WTC11 (cell line): ENCODE results near the gene ZNF672. TPM values are rescaled to one million over a fixed set of nuclear protein-coding genes. Genes with fewer than 3 reads are reported as not detected.

Experiments
- ATAC-seq: fragments of 200-7000 bp; cut with Tn5 transposase; 2 replicates; pipeline ENCODE4 v1.10.0; 2021; ENCODE audit warnings: mild to moderate bottlenecking, moderate library complexity
- CTCF ChIA-PET: fragments of 300-600 bp; sonication (Branson Sonifier 250); formaldehyde crosslinking; loops from one replicate; lab custom pipeline; 2021; ENCODE audit warnings: antibody characterized with exemption; lab: Charles Lee
- POLR2A ChIA-PET: fragments of 350-600 bp; sonication (Branson Sonifier 250); formaldehyde crosslinking; loops from one replicate; lab custom pipeline; 2021; ENCODE audit warnings: antibody characterized with exemption; lab: Charles Lee
- DNase-seq: peaks from one replicate; pipeline ENCODE4 v3.0.0; 2021; ENCODE audit warnings: low spot score
- H3K27ac Mint-ChIP-seq: 2 replicates; pipeline ENCODE4 v1.8.0; 2021; ENCODE audit warnings: mixed read lengths
- H3K27me3 Mint-ChIP-seq: 2 replicates; pipeline ENCODE4 v1.8.0; 2021; ENCODE audit warnings: low read depth, mild to moderate bottlenecking, moderate library complexity, mixed read lengths
- H3K36me3 Mint-ChIP-seq: 2 replicates; pipeline ENCODE4 v1.8.0; 2021; ENCODE audit warnings: mixed read lengths
- H3K4me1 Mint-ChIP-seq: 2 replicates; pipeline ENCODE4 v1.8.0; 2022; ENCODE audit warnings: mixed read lengths
- H3K4me3 Mint-ChIP-seq: 2 replicates; pipeline ENCODE4 v1.8.0; 2021; ENCODE audit warnings: mild to moderate bottlenecking, moderate library complexity, mixed read lengths
- H3K9me3 Mint-ChIP-seq: 2 replicates; pipeline ENCODE4 v1.8.0; 2021; ENCODE audit warnings: mixed read lengths
- ATF2 ChIP-seq: sonication (generic); formaldehyde crosslinking; IDR thresholded peaks from 2 replicates; pipeline ENCODE4 v1.8.1; 2022; ENCODE audit warnings: low read depth, missing genetic modification reagents, borderline replicate concordance
- CREM ChIP-seq: sonication (generic); formaldehyde crosslinking; IDR thresholded peaks from 2 replicates; pipeline ENCODE4 v1.8.1; 2022; ENCODE audit warnings: mild to moderate bottlenecking, missing genetic modification reagents, moderate library complexity
- ERG ChIP-seq: fragments of 250-450 bp; sonication (Bioruptor Pico); IDR thresholded peaks from 2 replicates; pipeline ENCODE4 v1.8.0; 2021; ENCODE audit warnings: mild to moderate bottlenecking
- JAZF1 ChIP-seq: fragments of 250-450 bp; sonication (Bioruptor Pico); IDR thresholded peaks from 2 replicates; pipeline ENCODE4 v1.9.0; 2021; ENCODE audit warnings: moderate library complexity, mild to moderate bottlenecking, inconsistent platforms
- NFYB ChIP-seq: sonication (generic); formaldehyde crosslinking; conservative IDR thresholded peaks from 2 replicates; pipeline ENCODE4 v1.8.0; 2022; ENCODE audit warnings: low read depth, missing genetic modification reagents
- NR1H2 ChIP-seq: sonication (generic); formaldehyde crosslinking; IDR thresholded peaks from 2 replicates; pipeline ENCODE4 v1.9.0; 2021; ENCODE audit warnings: mild to moderate bottlenecking, moderate library complexity, missing genetic modification reagents
- NR2C2 ChIP-seq: sonication (generic); formaldehyde crosslinking; IDR thresholded peaks from 2 replicates; pipeline ENCODE4 v1.8.0; 2022; ENCODE audit warnings: mild to moderate bottlenecking, missing genetic modification reagents
- PRRX2 ChIP-seq: fragments of 250-450 bp; sonication (Bioruptor Pico); IDR thresholded peaks from 2 replicates; pipeline ENCODE4 v1.8.0; 2021; ENCODE audit warnings: mild to moderate bottlenecking
- ZNF232 ChIP-seq: sonication (generic); formaldehyde crosslinking; IDR thresholded peaks from 2 replicates; pipeline ENCODE4 v1.8.0; 2022; ENCODE audit warnings: mild to moderate bottlenecking, missing genetic modification reagents
- ZNF317 ChIP-seq: sonication (generic); formaldehyde crosslinking; IDR thresholded peaks from 2 replicates; pipeline ENCODE4 v1.8.1; 2023; ENCODE audit warnings: low read depth, mild to moderate bottlenecking, moderate library complexity, missing genetic modification reagents, borderline replicate concordance
- ZNF416 ChIP-seq: fragments of 250-450 bp; sonication (Bioruptor Pico); IDR thresholded peaks from 2 replicates; pipeline ENCODE4 v1.9.0; 2021; ENCODE audit warnings: mild to moderate bottlenecking, inconsistent platforms
- ZNF425 ChIP-seq: fragments of 250-450 bp; sonication (Bioruptor Pico); conservative IDR thresholded peaks from 2 replicates; pipeline ENCODE4 v1.9.0; 2021; ENCODE audit warnings: mild to moderate bottlenecking
- ZNF512 ChIP-seq: sonication (generic); formaldehyde crosslinking; IDR thresholded peaks from 2 replicates; pipeline ENCODE4 v1.8.1; 2022; ENCODE audit warnings: missing genetic modification reagents, borderline replicate concordance
- total RNA-seq: library from RNA; stranded (reverse); gene quantifications from 3 replicates; pipeline ENCODE4 v1.2.3, GENCODE V29; 2021

The ZNF672 gene
- total RNA-seq, 1 experiment from 2014 or later, result 37.9 TPM

- TF ChIP-seq NFYB (CRISPR knock-in tag) (no peak), JAZF1 (no peak), ZNF232 (CRISPR knock-in tag) (no peak)
- DNase-seq (no peak), ATAC-seq (no peak)
- Mint-ChIP-seq H3K27ac (no peak overlapping the region), H3K4me3 (no peak overlapping the region), H3K27me3 (peaks cover 4% of the 10 kb centered on the region; the same call in 1 of the 2 replicates), H3K9me3 (peaks cover 9% of the 10 kb centered on the region), H3K4me1 (no peaks in the 10 kb centered on the region), H3K36me3 (peaks cover 31% of the 10 kb centered on the region)
- ChIA-PET POLR2A (no interaction called here), CTCF (no interaction called here)
Observed at GRCh38 chr1:248810000-248810726, 27.9 kb upstream of the ZNF672 start.

GRCh38 chr1:248810727-248811513 is 27.1 kb upstream of the ZNF672 start:
- no peak for DNase-seq
- peaks cover 2% of the 10 kb centered on the region for H3K9me3 Mint-ChIP-seq
- CTCF ChIA-PET, result interaction anchor here (0.6 to 1.9 kb wide), 4 partner anchors 15 to 37 kb away, joined by 3 to 11 read pairs (median 8); partner anchors contain the start of genes SH3BP5L and ZNF672
- TF ChIP-seq ERG (CRISPR knock-in tag) (no peak), CREM (CRISPR knock-in tag) (no peak), PRRX2 (CRISPR knock-in tag) (no peak), ZNF416 (no peak), ZNF317 (no peak), ZNF512 (no peak), ATF2 (CRISPR knock-in tag) (no peak), NR2C2 (no peak), NR1H2 (CRISPR knock-in tag) (no peak), ZNF425 (no peak)
- peaks cover 6% of the 10 kb centered on the region for H3K4me1 Mint-ChIP-seq
- no peak overlapping the region for H3K27ac Mint-ChIP-seq
- 0 out of 2 replicates have a peak, but pooled peaks cover under 1% of the 10 kb centered on the region for H3K27me3 Mint-ChIP-seq
- POLR2A ChIA-PET, result no interaction called here
- ATAC-seq, result no peak
- no peak overlapping the region for H3K4me3 Mint-ChIP-seq
- peaks cover 36% of the 10 kb centered on the region for H3K36me3 Mint-ChIP-seq
